Activated T-cell treated with anti-CD3 and anti-CD28 coated beads for 4 hours (primary cell): ENCODE data around the gene LNX1.
"Not testable (repeated sequence)": the region's sequence is repeated elsewhere in the genome, so short reads cannot be mapped to it uniquely, and the experiment has no call there.

Experiments used
- DNase-seq: peaks from one replicate; pipeline ENCODE4 v3.0.0-alpha.2; 2020

Gene LNX1

DNA sequence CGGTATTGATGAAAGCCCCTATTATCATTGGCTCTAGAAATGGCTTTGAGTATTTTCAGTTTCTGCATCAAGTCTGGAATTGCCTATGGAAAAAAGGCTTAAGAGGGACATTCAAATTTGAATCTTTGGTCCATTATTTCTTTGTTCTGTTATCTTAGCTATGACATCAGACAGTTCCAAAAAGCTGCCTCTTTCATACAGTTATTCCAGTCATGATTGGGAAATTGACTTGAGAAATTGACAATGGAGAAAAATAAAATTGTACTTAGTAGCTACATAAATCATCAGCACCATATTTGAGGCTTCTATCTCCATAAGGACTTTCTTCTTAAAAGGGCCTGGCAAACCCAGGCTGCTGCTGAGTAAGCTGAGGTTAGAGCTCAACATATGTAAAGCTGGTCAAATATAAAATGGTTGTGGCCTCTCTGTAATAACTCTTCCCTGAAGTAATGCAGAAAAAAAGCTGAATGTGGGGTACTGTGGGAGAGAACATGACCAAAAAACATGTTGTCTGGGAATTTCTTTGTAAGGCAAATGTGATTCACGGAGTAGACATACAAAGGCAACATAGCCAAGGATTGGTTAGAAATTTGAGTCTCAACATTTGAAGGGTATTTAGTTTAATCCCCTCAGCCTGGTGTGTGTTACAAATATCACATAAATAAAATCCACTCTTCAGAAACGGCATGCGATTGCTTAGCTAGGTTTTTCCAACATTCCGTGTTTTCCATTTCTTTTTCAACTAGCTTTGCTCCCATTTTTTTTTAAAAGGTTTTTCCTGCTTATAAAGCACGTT, 100.9 kb downstream of the LNX1 start:
- DNase-seq, result no peak

DNA sequence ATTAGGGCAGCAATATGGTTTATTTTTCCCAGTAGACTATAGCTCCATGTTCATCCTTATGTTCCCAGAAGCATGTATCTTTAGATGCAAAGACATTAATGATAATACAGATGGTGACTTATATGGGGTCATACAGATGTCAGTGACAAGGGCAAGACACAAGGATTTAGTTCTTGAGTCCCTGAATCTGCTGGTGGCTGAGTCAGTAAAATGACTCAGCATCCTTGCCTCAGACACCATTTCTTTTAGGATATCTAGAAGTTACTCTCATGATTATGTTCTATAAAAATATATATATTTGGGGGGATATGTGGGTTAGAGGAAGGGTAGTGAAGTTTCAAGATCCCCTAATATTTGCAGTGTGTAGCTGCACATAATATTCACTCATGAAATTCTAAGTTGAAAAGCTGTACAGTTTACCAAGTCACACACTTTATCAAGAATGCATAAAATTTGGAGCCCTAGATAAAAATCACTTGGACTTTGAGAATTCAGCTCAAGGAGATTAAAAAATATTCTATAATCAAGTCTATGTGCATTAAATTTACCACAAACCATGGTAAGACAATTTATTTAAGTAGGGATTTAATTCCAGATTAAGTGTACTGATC, 101.9 kb downstream of the LNX1 start:
- no peak for DNase-seq

DNA sequence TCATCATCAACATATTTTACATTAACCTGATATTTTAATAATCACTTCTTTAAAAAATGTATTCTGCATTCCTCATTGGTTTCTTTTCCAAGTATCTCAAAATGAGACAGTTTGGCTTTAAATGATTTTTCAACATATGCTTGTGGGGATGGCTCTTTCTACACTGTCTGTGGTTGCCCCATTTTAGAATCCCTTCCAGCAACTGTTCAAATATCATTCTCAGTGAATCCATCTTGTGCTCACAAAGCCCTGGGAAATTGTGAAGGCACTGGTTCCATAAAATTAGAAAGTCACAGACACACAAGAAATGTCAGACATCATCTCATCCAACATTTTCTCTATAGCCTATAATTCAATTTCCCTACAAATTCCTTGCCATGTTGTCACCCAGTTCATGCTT, 103.5 kb downstream of the LNX1 start:
- DNase-seq, result no peak

DNA sequence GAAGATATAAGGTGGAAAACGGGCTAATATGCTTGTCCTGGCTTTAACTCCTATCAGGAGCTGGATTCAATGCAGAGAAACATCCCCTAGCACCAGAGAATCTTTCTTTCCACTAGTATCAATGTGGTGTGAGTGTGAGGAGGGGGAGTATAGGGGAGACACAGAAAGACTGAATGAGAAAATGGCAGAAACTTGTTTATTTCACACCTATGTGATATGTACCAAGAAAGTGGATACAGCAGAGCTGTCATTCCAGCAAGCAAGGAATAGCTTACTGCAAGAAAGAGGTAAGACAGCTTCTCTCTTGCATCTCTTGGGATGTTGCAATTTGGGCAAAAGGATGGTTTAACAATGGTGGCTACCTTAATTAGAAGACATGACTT, 105.6 kb downstream of the LNX1 start:
- no peak for DNase-seq

DNA sequence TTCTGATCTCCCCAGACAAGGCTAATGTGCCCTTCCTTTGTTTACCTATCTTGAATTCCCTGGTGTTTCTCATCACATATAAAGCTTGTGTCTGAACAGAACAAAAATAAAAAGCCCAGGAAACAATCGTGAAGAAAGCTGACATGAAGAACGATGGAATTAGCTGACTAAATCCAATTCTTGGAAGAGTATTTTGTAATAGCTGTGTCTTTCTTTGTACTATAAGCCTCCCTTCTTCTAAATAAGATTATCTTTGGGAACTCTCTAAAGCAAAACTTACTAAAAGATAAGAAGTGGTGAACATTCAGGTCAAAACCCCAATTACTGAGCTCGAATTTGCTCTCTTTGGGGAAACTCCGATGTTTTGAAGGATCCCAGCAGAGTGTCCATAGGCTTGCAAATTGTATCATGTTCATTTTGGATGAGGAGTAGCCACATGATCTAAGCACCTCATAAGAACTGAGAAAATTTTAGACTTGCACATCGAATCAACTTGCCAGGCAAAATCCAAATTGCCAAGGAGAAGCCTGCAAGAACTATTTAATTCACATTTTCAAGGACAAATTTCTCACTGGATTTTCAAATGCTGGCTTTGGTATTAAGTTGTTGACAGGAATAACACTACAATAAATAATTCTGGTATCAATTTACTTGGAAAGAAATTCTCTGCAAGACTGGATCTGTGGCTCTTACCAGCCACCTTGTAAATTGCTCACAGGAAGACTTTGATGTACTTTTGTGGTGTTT, 106.2 kb downstream of the LNX1 start:
- DNase-seq, result no peak

DNA sequence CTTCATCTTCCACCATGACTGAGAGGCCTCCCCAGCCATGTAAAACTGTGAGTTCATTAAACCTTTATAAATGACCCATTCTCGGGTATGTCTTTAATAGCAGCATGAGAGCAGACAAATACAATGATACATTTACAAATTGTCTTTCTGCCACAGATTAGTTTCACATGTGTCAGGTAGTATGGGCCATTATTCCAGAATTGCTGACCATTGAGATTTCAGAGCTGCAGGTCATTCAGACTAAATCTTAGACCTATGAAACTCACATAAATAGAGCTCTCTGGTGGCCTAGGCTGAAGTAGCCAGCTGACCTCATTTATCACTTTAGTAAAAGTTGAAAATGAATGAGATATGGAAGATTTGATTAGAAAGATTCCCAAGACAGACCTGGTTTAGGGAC, 108.0 kb downstream of the LNX1 start:
- no peak for DNase-seq

DNA sequence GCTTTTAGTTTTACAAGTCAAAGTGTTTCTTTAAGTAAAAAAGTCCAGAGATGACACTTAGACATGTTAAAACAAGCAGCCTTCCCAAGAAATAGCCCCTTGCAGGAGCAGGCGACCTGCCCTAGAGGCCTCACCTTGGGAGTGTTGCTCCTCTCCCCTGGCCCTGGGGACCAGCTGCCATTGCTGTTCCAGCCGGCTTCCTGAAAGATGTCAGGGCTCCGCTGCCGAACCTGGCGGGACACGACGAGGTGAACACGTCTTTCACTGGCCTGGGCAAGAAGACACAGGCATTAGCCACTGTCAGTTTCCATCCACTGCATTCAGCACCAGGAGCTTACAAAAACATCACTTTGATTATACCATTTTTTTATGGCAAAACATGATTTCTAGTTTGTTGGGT, 109.7 kb downstream of the LNX1 start:
- no peak for DNase-seq

DNA sequence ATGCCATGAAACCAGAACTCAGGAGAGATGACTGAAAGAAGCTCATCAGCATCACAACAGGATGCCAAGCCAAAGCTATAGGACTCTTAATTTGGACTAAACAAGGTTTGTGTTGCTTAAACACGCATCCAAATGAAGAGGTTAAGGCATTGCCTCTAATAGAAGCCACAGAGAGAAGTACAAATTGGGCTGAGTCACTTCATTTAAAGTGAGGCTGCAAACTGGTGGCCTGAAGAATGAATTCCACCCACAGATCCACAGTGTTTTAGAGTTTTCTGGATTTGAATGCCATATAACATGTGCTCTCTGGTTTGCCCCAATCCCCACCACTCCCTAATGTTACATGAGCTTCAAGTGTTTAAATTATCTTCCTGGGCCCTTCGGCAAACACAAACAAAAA, 110.4 kb downstream of the LNX1 start:
- DNase-seq, result no peak

DNA sequence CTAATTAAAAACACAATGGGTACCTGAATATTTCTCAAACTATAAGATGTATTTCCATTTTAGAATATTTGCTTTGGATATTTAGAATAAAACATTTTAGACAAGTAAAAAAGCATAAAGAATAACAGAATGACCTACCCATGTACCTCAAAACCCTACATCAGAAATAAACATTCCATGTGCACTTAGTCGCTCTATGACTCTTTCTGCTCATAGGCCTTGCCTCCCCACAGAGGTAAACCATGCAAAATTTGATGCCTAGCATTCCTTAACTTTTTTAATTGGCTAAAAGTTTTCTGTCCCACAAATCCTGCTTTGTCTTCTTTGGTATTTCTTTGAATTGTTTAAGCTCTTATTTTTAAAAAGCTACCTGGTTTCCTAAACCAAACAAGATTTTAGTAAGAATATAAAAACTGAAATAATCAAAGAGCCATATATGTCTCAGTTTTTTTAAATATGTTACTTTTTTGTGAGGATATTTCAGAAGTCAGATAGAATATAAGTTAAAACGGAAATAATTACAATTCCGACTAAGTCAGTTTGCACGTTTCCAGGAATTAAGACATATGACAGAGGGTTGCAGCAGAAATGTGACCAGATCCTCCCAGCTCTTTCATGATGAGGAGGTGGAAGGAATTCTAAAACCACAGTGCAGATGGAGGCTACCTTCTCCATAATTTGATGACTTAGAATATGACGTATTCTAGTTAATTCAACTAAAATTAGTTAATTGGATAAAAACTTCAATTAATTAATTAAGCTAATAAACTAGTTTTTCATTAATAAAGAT, 111.4 kb downstream of the LNX1 start:
- no peak for DNase-seq

DNA sequence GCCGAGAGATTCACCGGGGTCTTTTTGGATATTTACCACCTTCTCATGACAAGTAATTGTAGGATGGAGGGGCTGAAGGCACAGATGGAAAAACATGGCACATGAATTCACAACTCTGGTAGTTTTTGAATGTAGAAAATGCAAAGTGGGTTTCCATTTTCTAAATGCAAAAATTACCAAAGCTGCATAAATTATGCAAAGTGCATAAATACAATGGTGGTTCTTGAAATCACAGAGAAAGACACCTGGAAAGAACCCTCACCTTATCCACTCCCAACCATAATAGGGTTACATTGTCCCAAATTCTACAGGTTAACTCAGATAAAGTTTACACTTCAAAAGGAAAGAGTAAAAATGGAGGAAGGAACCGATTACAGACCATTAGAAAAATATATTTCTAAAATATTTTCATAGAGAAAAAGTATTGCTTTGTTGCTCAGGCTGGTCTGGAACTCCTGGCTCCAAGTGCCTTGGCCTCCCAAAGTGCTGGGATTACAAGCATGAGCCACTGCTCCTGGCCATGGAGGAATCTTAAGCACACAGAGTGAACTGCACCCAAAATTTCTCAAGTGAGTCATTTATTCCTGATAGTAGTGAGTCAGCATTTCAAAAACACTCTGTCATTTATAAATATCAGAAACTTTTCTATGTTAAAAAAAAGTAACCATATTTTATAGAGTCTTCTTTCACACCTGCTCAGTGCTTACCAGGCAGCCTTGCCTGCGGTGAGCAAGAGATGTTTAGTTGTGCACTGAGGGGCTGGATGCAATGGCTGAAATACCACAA, 112.4 kb downstream of the LNX1 start:
- no peak for DNase-seq

DNA sequence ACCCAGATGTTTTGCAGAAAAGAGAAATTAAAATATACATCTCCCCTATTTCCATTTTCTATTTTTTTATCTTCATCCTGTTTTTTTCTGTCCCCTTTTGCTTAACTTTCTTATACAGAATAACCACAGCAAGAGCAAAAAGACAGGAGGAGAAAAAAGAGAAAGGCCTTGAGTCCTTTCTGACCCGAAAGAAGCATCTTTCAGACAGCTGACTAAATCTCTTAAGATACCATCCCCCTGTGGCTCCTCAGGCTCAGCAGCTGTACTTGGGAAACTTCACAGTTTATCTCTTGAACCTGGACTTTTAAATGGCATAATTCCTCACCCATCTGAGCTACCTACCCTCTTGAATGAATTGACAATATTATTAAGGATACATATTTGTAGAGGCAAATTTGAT, 113.7 kb downstream of the LNX1 start:
- DNase-seq, result no peak

DNA sequence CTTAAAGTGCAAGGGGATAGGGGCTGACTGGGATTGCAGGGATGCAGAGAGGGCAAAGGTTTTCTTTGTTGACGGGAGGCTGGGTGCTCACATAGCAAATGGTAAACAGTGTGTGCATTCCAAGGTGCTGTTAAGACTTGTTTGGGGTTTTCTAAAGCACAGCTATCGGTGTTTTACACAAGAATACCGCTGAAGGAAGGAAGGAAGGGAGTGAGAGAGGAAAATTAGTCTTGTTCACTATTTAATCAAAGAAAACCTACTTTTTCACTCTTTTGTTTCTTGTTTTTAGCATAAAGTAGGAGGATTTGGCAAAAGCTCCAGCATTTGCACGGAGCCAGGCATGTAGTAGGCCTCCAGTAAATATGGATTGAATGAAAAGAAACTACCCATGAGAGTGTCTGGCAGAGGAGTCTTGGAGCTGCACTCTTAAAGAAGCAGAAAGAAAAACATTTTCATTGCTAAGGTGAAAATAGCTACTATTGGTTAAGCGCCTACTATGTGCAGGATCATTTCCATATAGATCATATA, 114.2 kb downstream of the LNX1 start:
- no peak for DNase-seq

DNA sequence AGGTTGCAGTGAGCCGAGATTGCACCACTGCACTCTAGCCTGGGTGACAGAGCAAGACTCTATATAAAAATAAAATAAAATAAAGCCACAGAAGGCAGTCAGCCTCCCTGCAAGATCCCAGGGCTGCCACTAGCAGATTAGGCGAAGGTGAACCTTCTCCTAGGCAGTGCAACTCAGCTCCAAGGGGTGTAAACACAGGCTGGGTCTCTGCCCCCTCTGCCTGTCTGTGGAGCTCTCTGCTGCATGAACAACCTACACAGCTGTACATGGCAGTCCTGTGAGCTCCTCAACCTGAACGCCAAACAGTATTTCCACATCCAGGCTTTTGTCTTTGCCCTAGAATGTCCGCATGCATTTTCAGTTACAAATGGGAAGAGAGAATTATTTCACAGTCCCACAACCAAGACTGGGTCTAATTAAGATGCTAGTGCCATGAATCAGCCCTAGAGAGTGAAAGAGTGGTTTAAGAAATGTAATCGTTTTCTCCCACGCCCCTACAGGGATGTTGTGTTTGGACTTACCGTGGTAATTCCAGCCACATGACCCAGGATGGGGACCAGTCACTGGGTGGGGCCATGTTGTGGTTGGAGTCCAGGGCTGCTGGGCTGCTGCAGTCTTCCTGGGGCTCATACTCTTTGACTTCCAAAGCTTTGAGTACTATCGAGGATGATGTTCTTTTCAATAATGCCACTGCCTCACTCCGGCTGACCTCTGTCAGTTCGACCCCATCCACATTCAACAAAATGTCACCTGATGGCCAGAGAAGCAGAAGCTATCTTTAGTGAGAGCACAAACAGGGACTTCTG, 114.9 kb downstream of the LNX1 start:
- DNase-seq, result no peak

DNA sequence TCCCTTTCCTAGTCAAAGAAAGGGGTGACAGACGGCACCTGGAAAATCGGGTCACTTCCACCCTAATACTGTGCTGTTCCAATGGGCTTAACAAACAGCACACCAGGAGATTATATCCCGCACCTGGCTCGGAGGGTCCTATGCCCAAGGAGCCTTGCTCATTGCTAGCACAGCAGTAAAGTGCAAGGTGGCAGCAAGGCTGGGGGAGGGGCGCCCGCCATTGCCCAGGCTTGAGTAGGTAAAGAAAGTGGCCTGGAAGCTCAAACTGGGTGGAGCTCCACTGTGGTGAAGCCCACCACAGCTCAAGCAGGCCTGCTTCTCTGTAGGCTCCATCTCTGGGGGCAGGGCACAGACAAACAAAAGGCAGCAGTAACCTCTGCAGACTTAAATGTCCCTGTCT, 124.7 kb downstream of the LNX1 start:
- DNase-seq, result not testable (repeated sequence)

DNA sequence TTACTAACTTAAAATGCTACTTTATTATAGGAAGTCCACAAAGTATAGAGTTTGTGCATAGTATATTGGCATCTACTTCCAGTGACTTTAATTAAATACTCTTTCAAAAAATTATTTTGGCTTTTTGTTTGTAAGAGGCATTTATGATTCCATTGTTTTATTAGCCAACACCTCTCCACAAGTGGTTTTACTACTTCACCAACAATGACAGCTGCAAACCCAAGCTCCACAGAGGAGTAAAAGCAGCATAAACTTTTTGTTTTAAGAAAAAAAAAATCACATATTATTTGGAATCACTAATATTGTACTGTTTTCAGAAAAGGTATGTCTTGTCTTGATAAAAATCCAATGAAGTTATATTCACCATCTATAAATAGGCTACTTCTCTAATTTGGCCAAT, 125.4 kb downstream of the LNX1 start:
- no peak for DNase-seq

DNA sequence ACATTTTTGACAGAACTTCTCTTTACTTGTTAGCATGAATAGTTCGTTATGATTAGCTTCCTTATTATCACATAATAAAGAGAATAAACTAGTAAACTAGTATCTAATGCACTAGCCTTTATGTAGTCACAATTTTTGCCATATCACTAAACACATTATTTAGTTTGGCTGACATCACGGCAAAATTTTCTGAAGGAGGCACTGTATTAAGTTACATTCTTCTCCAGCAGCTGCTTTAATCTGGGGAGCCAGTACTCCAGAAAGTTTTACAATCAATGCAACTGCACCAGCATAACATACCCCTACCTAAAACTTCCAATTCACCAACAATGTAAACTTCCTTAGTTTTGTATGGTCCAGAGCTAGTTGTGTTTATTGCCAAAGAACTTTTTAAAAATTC, 126.0 kb downstream of the LNX1 start:
- no peak for DNase-seq

DNA sequence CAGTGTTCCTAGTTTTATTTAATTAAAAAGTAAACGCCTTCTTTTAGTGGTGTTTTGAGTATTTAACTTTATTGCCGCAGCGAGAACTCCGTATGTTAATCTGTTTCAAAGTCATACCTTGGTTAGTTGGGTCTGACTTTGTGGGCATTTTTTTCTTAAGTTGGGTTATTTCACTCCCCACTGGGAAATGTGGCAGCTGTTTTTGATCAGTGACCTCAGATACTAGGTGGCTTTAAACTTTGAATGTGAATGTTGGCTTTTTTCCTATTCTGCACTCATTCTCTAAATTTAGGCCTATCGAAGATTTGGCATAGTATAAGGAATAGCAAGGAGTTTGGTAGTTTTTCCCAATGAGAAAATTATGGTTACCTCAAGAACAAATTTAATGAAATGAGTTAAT, 127.9 kb downstream of the LNX1 start:
- no peak for DNase-seq

DNA sequence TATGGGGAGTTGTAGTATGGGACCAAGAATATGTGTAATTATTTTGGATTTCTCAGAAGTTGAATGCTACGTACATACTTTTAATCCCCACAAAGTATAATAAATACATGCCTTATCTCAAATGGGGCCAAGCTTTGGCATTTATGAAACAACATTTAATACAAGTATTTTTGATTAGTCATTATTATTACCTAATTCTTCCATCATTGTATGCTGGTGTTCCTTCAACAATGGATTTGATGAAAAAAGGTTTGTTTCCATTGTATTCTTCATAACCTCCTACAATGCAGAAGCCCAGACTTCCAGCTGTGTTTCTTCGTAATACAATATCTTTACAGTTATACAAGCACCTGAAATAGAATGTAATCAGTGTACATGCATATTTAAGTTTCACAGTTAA, 130.0 kb downstream of the LNX1 start:
- no peak for DNase-seq

DNA sequence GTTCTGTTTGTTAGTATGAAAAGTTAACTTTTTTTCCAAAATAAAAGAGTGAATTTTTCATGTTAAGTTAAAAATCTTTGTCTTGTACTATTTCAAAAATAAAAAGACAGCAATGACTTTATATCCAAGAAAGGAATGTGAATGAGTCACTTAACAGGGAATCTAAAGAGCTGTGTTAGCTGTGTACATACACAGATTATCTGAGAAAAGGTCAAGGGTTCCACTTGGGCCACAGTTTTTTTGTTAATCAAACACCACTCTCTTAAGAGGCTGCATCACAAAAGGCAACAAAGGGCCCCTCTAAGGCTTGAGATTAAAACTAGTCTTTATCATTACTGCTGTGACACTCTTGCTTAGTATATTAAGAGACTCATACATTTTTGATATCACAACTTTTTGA, 131.7 kb downstream of the LNX1 start:
- no peak for DNase-seq

DNA sequence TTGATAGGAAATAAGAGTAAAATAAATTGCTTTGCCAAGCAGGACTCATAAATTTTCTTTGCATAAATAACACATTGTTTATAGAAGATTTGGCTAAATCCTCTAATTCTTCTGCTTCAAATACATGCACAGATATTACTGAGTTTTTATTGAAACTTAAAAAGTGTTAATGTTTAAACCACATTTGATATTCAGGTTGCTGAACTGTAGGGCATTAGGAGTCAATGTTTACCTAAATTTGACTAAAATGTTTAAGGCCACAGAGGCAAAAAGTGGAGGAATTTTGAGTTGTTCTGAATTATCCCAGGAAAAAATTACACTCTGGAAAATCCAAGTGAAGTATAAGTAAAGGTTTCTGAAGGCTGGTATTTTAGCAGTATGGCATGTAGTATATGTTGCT, 135.1 kb downstream of the LNX1 start:
- no peak for DNase-seq

DNA sequence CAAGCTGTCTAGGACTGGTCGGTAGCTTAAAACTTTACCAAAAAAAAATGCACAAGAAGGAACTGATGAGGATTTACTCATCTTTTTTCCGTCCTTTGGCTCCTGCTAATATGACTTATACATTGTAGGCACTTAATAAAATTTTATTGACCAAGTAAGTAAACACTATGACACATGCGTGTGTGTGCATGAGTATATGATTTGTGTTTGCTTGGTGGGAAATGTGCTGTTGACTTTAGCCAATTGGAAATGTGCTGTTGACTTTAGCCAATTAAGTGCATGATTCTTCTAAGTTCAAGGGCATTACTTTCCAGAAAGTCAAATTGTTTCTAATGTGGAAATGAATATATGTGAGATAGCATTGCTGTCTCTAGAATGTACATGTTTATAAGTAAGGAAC, 135.5 kb downstream of the LNX1 start:
- no peak for DNase-seq
